D341Med (cell line): ENCODE data around the gene RTN4RL1.

Experiments used
- DNase-seq: peaks from one replicate; pipeline ENCODE4 v3.0.0; 2012; ENCODE audit warnings: low spot score

RTN4RL1 gene, protein sequence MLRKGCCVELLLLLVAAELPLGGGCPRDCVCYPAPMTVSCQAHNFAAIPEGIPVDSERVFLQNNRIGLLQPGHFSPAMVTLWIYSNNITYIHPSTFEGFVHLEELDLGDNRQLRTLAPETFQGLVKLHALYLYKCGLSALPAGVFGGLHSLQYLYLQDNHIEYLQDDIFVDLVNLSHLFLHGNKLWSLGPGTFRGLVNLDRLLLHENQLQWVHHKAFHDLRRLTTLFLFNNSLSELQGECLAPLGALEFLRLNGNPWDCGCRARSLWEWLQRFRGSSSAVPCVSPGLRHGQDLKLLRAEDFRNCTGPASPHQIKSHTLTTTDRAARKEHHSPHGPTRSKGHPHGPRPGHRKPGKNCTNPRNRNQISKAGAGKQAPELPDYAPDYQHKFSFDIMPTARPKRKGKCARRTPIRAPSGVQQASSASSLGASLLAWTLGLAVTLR

DNA sequence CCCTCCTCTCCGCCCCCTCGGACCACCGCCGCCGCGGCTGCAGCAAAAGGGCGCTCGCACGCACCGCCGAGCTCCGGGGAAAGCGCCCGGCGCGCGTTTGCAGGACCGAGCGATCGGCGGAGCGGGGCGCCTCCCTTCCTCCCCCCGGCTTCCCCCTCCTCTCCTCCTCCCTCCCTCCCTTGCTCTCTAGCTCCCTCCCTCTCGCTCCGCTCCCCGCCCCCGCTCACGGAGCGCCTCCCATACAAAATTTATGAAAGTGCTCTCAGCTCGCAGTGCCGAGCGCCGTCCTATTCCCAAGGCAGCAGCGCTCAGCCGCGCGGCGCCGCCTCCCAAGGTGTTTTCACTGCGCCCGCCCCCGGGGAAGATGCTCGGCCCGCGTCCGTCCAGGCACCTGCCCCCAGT, at the start of gene RTN4RL1:
Gene RTN4RL1 (minus strand): TSS at position 115 of the 402 bp plus-strand sequence. CDS start 469 bp downstream, outside the sequence.
- DNase-seq = peak; percentile 77

DNA sequence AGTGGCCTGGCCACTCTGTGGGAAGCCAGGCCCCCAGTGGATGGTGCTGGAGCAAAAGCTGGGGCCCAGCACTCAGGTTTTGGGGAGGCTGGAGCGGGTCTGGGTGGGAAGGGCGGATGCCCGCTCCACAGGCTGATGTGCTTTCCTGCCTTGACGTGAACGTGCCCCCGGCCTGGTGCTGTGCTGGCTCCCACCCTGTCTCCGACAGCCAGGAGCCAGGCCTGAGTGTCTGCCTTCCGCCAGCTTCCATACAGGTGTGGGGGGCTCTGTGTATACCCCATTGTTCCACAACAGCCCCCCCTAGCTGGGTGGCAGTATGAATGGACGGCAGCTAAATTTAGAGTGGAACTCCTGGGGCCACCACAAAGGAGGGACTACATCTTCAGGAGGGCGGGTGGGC, 49.8 kb upstream of the RTN4RL1 start:
- DNase-seq = no peak

DNA sequence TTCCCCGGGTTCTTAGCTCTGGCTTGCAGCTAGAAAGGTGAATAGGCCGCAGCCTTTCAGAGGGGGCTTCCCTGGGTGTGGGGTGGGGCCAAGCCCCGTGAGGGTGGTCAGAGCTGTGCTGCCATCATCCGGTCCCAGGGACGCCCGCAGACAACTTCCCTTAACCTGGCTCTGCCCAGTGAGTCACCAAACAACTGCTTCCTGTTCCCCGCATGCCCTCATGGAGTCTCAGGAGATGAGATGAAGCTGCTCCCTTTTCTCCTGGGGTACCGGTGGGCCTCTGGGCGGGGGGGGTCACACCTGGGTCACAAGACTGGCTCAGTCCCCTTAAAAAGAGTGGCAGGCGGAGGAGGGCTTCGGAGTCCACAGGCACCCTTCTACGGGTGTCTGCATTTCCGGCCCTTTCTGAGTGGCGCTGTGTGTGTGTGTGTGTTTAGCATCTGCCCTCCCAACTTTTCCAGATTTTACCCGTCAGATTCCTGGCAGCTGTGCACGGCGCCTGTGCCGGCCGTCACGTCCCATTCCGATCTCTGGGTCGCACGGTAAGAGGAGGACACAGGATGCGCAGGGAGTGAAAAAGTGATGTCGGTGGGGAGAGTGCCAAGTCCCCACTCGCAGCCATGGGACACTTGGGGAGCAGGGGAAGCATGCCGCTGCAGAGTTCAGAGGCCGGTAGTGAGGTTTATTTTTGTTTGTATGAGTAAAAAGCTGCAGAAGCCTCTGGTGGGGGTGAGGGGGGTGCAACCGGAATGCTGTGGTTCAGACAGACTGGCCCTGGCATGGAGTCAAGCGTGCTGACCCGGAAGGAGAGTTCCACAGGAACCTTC, 46.5 kb upstream of the RTN4RL1 start:
- DNase-seq = no peak

DNA sequence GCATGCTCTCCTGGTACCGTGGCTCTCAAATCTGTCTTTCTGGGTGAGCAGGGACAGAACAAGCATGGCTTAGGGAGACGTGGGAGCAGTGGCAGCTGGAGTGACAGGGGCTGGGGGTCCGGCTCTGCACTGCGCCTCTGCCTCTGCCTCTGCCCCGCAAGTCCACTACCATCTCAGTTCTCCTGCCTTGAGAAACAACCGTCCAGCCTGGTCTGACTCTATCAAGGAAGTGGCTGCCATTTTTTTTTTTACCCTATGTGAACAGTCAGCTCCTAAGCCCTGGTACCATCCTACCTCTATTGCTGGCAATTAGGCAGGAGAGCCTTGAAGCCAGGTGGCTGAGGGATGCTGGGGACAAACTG, 45.9 kb upstream of the RTN4RL1 start:
- no peak for DNase-seq

DNA sequence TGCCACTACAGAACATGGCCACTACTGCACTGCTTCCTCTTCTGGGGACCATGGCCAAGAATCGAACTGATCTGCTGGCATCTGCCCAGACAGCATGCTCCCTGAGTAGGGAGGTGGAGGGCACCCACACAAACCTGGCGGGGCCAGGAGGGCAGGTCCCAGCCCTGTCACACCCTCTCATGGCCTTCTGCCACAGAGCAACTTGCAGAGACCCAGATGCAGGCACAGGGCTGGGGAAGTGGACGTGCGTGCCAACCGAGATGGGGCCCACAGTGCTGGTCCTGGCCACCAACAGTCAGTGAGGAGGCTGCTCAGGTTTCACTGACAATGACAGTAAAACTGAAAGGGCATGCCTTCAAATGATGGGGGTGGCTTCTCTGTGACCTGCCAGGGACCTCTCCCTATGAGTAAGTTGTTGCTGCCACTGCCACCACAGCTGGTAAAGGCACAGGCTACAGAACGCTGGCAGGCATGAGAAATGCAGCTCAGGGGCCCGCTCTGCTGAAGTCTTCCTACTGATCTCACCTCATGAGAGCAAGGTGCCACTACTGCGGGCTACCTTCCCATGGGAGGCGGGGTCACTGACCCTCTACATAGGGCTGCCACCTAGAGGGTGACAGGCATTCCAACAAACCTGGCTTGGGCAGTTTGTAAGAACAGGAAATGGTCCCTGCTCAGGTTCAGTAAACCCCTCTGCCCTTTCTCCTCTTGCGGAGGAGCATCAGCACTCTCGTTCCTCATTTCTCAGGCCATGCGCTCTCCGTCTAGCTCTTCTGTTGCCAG, 45.3 kb upstream of the RTN4RL1 start:
- no peak for DNase-seq

DNA sequence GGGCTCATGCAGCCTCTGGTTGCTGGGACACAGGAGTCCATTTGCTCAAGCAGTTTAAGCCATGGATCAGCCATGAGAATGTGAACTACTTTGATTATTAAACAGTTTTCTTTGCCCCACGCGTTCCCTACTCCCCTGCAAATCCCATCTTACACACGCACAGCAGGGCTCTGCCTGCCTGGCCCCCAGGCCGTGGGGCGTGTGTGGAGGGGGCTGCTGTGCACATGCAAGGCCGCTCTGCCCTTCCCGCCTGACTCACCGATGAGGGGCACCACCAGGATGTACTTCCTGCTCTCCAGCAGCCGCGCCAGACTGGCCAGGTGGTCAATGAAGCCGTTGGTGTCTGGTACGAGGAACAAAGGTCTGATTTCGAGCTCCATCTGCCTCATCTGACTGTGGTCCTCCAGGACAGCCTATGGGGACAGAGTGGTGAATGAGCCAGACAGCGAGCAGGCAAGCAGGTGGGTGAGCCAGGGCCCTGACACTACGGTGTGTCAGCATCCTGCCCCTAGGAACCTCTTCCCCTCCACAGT, 43.5 kb upstream of the RTN4RL1 start:
- no peak for DNase-seq

DNA sequence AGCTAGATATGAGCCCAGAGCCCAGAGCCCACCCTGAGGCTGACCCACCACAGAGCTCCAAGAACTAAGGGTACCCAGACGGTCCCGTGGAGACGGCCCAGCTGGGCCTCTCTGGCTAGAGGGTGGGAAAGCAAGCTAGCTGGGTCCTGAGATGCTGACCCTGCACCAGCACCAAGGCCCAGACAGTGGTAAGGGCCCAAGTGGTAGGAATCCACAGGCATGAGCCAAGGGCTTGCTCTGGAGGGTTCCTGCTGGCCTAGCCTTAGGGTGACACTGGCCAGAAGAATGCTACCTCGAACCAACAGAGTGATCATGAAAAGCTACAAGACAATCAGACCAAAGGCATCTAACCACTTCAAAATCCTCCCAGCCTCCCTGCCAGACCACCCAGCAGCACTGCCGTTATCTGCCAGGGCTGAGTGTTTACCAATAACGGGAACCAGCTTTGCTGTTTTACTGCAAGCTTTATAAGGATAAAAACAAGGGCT, 42.9 kb upstream of the RTN4RL1 start:
- DNase-seq = no peak

DNA sequence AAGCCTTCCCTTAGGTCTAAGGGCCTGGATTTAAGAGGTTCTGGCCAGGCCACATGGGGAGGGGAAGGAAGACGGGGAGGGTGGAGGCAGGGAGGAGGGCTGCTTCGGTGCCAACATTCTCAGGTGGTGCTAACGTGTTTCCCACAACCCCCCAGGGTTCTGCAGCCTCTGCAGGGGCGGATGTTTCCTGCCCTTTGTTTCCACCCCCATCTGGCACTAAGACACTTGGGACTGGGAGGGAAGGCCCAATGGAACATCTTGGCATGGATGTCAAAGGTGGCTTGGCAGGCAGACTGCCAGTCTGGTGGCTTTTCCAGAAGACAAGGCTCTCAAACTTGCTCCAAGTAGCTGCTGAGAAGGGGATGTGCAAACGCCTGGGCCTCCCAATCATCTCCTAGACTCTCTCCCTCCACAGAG, 42.5 kb upstream of the RTN4RL1 start:
- no peak for DNase-seq

DNA sequence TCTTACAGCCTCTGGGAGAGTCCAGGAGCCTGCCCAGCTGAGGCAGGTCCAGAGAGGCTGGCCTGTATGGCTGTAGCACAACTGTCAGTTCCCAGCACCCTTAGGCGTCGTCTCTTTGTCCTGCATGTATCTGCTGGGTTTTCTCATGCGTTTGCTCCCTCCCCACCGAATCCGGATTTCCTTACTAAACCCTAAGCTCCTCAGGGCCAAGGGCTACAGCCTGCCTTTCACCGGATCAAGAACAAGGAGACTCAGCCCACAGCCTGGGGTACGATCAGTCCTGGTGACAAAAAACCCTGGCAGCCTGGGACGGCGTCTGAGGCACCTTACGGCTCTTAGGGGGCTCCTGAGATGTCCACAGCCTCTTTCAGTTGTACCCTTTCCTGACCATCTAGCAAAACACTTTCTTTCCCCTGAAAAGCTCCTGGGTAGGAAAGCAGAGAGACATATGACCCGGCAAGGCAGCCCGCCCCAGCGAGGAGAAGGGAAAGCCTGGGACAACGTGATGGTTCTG, 42.0 kb upstream of the RTN4RL1 start:
- DNase-seq = no peak

DNA sequence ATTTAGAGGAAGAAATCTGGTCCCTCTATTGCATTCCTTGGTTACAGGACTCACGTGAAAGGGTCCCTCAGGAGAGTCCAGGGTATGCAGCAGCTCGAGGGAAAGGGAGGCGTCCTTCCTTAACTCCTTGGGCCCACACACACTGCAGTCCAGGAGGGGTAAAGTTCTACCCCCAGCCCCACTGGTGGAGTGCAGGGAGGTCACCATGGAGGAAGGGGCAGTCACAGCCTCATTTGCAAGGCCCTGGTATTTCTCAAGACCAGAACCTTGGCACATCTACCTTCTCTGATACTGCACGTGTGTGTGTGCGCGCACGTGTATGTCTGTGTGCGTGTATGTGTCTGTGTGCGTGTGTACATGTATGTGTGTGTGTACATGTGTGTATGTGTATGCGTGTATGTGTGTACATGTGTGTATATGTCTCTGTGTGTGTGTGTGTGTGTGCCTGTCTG, 40.8 kb upstream of the RTN4RL1 start:
- DNase-seq = no peak

DNA sequence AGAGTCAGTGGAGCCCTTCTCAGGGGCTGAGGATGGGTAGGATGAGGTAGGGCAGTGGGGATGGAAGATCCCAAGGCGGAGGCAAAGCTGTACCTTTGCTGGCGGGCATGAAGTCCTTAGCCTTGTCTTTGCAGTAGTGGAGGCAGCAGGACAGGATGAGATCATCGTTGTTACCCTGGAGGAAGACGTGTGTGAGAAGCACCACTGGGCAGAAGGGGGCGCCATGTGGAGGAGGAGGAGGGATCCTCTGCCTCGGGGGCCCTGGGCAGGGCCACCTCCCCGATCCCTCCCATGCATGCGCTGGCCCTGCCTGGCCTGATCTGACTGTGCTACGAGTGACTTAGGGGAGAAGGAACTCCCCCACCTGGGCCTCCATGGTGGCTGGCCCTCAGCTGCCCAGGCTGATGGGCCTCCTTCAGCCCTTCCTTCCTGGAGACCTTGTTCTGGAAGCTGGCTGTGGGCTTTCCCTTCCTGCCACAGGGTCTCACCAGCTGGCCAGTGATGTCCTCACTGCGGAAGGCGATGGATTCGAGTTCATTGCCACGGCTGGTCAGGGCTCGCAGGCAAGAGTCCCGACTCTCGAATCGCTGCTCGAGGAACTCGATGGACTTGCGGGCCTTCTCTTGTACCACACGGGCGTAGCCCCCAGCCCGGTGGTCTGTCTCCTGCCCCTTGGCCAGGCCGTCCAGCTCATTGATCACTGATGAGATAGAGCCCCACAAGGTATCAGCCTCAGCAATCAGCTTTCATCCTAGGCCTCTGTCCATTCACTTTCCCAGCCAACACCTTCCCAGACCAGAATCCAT, 40.0 kb upstream of the RTN4RL1 start:
- DNase-seq = peak; percentile 56

DNA sequence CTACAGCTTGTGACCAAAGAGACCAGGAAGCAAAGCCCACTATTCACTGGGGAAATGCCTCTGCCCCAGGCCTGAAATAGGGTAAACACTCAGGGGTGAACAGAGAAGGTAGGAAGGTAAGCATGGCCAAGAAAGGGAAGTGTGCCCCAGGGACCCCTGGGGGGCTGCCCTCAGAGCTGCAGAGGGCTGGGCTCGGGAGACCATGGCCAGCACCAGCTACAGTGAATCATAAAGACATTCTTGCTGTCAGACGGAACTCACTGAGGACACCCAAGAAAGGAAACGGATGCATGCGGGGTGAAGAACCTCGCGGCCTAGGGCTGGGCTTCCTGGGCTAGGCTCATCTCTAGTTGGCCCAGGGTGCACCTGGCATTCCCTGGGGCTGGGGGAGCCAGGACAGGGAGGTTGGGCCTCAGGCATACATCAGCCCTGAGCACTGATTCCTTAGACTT, 39.4 kb upstream of the RTN4RL1 start:
- no peak for DNase-seq

DNA sequence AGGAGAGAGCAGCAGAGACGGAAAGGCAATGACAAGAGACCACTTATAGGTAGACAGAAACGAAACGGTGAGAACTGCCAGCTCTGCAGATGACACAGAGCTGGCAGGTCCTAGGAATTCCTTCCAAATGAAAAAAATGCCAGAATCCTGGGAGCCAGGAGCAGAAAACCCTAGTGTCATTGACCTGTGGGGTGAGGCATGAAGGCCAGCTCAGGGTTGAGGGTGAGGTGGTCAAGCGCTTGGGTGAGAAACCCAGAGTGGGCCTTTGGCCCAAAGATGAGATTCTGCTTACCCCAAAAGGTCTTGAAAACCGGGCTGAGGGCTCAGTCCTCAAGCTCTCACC, 39.0 kb upstream of the RTN4RL1 start:
- no peak for DNase-seq

DNA sequence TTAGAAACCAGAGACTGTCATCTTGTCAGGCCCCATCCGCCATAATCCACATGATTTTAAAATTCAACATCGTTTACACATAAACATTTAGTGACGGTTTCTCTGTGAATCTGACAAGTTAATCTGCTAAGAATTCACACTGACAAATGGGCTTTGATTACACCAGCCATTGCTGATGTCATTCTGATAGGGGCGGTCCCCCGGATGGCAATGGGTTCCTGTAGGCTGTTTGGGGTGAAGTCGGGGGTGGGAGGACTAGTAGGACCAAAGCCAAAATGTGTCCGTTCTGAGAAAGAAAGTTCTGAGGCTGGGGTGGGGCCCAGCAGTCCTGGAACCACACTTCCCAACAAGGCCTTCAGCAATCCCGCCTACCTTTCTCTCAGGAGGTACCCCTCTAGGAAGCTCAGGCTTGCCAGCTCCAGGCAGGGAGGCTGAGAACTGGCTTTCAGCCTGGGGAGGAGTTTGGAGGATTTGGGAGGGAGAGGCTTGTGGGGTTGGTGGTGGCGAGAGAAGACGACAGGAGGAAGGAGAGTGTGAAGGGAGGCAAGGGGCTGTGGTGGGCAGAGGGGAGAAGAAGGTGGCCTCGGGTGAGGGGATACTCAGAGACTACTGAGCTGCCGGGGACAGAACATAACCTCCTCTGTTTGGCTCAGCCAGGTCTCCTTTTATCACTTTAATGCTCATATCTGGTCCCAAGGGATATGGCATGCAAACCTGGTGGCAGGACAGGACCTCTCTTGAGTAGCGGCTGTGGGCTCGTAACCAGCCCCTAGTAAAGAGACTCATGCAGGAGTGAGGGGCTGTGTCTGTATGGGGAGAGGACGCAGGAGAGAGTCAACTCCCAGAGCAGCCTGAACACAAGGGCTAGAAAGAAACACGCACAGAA, 38.4 kb upstream of the RTN4RL1 start:
- no peak for DNase-seq

DNA sequence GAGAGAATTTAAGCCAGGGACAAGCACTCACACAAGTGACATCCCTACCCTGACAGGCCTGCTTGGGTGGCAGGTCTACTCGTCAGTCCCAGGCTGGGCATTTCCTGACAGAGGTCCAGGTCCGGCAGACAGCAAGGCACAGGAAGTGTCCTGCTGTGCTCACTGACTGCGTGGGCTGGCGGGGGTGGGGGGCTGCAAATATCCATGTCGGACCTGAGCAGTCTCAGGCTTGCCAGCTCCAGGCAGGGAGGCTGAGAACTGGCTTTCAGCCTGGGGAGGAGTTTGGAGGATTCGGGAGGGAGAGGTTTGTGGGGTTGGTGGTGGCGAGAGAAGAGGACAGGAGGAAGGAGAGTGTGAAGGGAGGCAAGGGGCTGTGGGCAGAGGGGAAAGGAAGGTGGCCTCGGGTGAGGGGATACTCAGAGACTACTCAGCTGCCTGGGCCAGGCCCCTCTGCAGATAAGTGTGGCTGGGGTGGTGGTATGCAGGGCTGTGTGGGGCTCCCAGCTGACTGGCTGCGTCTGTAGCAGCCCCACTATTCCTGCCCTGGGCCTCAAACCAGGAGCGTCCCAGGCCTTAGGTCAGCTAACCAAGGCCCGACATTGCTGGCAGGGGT, 37.5 kb upstream of the RTN4RL1 start:
- DNase-seq = no peak

DNA sequence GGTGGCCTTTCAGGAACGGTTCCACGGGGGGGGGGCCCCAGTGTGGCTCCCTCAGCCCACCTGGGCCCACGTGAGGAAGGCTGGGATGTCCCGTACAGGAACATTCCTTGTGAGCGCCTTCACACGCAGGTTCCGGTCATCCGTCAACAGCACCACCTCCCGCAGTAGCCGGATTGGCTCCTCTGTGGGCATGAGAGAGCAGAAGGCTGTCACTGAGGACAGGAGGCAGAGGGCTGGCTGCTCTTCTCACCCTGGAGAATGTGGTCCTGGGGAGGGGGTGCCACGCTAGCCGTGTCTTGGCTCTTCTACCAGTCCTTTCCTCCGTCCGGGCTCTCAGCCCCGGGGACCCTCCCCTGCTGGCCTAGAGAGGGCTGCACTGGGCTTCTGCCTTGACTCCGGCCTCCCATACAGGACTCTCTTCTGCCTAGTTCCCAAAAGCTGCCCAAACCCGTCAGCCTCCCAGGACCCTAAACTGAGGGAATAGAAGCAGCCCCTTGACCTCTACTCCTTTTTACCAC, 36.4 kb upstream of the RTN4RL1 start:
- no peak for DNase-seq

DNA sequence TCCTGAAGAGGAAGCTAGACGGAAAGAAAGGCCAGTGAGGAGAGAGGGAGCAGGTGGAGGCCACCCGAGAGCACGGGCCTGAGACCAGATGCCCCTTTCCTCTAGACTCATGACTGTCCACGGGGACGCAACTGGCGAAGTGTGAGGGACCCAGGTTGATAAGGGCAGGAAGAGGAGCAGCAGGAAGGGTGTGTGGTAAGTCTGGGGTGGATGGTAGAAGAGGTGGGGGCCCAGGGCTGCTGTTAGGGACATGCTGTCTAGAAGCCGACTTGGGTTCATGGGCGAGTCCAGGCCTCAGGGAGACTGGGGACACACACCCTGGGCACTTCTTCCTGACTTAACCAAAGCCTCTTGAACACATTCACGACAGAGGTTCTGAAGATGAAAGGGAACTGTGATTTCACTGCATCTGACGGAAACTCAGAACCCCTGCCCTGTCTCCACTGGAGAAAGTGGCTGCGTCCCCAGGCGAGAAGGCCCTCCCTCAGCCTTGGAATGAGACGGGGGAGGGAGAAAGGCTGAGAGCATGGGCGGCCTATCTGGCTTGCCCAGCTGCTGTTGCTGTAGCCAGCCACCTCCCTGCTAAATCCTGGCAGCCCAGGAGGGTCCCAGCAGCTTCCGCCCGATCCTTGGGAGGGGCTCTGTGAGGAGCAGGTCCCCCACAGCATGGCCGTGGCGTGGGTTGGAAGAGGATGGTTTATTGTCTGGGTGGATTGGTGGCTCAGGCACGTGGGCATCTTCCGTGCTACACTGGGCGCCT, 35.7 kb upstream of the RTN4RL1 start:
- DNase-seq = no peak

DNA sequence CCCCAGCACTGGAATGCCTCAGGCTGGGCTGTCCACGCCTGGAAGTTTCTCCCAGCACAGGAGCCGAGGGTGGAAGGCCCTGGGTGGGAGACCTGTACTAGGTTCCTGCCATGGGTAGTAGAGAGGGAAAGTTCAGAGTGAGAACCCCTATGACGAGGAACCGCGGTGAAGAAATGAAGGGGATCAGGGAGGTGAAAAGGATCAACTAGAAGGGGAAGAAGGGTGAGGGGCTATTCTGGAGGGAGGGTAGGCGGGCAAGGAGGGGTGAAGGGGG, 35.2 kb upstream of the RTN4RL1 start:
- DNase-seq = no peak
